Mesothelial cell of epicardium (in vitro differentiated cells): ENCODE measurements around the gene RPS6KL1. TPM values are rescaled to one million over a fixed set of nuclear protein-coding genes. Genes with fewer than 3 reads are reported as not detected.

Experiments
- DNase-seq, 2 experiments: peaks; one replicate each; pipeline ENCODE4 v3.0.0; 2021; ENCODE audit warnings: low spot score in 2 of 2; ENCODE audit not compliant: unreplicated experiment in 2 of 2
- H3K27ac Mint-ChIP-seq: 2 replicates; pipeline ENCODE4 v1.8.0; 2021; ENCODE audit warnings: mixed read lengths
- H3K27me3 Mint-ChIP-seq: 2 replicates; pipeline ENCODE4 v1.8.0; 2021; ENCODE audit warnings: low read depth, mixed read lengths
- H3K36me3 Mint-ChIP-seq: 2 replicates; pipeline ENCODE4 v1.8.0; 2021; ENCODE audit warnings: mixed read lengths
- H3K4me1 Mint-ChIP-seq: 2 replicates; pipeline ENCODE4 v1.8.0; 2021; ENCODE audit warnings: mixed read lengths
- H3K4me3 Mint-ChIP-seq: 2 replicates; pipeline ENCODE4 v1.8.0; 2021; ENCODE audit warnings: mild to moderate bottlenecking, moderate library complexity, mixed read lengths
- H3K9me3 Mint-ChIP-seq: 2 replicates; pipeline ENCODE4 v1.8.0; 2021; ENCODE audit warnings: mixed read lengths
- total RNA-seq: library from RNA; stranded (reverse); gene quantifications from 3 replicates; pipeline ENCODE4 v1.2.1, GENCODE V29; 2021
- TF ChIP-seq, protein P1 (sequence below): fragments of 200-600 bp; sonication (generic); IDR thresholded peaks from one replicate; pipeline ENCODE4 v1.5.0; 2021; ENCODE audit warnings: antibody characterized with exemption; ENCODE audit not compliant: unreplicated experiment

Gene RPS6KL1
- total RNA-seq, 1 donor from 2014 or later = 1.1 TPM

DNA sequence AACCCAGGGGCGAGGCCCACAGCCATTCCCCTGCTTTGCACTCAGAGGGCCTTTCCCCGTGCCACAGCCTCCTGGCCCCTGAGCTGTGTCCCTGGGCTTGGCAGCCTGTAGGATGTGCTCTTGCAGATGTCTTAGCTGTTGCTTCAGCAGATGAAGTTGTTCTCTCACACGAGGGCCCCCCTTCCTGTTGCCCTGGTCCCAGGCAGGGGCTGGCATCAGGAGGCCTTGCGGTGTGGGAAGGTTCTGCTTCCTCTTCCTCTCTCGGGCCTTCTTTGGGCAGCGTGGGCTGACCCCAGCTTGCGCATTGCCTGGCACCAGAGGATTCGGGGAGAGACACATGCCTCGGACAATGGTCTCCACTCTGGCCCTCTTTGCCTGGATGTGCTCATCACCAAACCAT, 59.8 kb downstream of the RPS6KL1 start:
- Mint-ChIP-seq H3K27ac (no peak overlapping the region), H3K4me1 (peaks cover 3% of the 10 kb centered on the region), H3K36me3 (no peaks in the 10 kb centered on the region), H3K9me3 (no peaks in the 10 kb centered on the region), H3K4me3 (no peak overlapping the region), H3K27me3 (peaks cover 14% of the 10 kb centered on the region)
- DNase-seq = no peak
- TF ChIP-seq, protein P1, sequence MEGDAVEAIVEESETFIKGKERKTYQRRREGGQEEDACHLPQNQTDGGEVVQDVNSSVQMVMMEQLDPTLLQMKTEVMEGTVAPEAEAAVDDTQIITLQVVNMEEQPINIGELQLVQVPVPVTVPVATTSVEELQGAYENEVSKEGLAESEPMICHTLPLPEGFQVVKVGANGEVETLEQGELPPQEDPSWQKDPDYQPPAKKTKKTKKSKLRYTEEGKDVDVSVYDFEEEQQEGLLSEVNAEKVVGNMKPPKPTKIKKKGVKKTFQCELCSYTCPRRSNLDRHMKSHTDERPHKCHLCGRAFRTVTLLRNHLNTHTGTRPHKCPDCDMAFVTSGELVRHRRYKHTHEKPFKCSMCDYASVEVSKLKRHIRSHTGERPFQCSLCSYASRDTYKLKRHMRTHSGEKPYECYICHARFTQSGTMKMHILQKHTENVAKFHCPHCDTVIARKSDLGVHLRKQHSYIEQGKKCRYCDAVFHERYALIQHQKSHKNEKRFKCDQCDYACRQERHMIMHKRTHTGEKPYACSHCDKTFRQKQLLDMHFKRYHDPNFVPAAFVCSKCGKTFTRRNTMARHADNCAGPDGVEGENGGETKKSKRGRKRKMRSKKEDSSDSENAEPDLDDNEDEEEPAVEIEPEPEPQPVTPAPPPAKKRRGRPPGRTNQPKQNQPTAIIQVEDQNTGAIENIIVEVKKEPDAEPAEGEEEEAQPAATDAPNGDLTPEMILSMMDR = no peak

DNA sequence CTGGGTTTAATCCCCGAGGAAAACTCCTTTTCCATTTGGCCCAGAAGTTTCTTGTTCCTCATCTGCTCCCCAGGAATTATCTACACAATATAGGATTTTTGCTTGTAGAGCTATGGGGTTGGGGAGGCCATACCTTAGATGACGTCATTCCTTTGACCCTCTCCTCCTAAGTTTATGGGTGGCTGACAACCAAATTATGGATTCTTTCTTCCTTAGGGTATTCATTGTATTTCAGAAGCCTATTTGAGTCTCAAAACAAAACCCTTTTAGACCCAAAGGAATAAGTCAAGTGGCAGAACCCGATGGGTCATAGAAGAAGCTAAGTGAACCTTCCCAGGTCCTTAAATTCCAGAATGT, 61.3 kb downstream of the RPS6KL1 start:
- DNase-seq = no peak
- Mint-ChIP-seq H3K36me3 (no peaks in the 10 kb centered on the region), H3K9me3 (no peaks in the 10 kb centered on the region), H3K27ac (no peak overlapping the region), H3K4me1 (peaks cover 3% of the 10 kb centered on the region), H3K4me3 (no peak overlapping the region), H3K27me3 (peaks cover 9% of the 10 kb centered on the region)
- TF ChIP-seq, protein P1 = no peak

DNA sequence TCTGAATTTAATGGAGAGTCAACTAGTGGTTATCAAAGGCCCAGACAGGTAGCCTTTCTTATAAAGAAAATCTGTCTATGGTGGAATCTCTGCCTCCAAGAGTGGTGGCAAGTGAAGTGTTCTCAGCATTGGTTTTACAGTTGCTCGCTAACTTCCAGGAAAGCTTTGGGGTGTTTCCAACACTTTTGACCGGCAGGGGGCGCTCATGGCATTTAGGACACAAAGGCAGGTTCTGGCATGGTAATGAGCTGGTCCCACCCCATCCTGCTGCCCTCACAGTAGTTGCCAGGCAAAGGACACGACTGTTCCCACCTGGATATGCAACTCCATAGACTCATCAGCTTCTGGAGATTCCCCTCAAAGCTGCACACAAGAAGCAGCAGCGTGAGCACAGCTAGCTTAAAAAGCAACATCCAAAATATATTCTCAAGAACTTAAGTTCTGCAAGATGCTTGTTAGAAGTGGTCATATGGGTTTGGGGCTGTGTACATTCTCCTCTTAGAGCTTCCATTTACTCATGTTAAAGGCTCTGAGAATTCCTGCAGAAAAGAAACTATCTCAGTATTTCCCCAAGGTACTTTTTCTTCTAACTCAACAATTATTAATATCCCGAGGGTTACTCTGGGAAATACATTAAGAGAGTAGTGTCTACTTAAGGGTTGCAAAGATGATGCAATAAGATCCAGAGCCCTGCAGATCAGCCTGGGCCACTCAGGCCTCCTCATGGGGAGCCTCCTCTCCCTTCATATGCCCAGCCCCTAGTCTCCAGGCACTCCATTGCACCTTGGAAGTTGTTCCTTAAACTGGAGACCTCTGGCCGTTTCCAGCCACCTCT, 61.9 kb downstream of the RPS6KL1 start:
- peak; percentile 80 to 93 for DNase-seq
- H3K9me3 Mint-ChIP-seq = no peaks in the 10 kb centered on the region
- TF ChIP-seq, protein P1 = peak; percentile 90
- H3K4me3 Mint-ChIP-seq = no peak overlapping the region
- peaks cover 3% of the 10 kb centered on the region for H3K27me3 Mint-ChIP-seq
- H3K27ac Mint-ChIP-seq = no peak overlapping the region
- H3K4me1 Mint-ChIP-seq = peaks cover 3% of the 10 kb centered on the region
- no peaks in the 10 kb centered on the region for H3K36me3 Mint-ChIP-seq

DNA sequence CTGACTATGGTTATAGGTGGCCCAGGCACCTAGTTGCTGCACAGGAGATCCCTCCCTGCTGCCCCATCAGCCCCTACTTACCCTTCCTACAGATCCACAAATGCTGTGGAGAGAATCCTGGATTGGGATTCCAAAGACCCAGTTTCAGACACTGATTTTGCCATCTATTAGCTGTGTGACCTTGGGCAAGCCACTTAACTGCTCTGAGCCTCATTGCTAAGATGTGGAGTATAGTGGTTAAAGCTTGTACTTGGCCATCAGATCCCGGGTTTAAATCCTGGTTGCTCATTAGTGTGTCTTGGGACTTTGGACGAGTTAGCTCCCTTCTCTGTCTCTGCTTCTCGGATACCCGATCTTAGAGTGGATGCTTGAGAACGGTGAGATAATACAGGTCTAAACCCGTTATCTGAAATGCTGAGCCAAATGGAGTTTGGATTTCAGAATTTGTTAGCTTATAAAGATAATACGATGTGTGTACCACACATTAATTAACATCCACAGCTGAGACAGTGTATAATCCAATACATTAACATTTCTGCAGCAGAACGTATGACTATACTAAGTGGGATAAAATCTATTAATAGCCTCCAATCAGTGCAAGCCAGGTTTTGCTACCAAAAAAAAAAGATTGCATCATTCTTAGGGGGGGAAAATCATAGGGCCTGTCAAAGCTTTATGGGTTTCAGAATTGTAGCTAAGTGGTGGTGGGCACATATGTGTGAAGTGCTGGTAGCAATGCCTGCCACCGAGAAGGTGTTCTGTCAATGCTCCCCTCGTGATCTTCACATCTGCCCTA, 63.1 kb downstream of the RPS6KL1 start:
- Mint-ChIP-seq H3K27me3 (peaks cover 2% of the 10 kb centered on the region), H3K27ac (no peak overlapping the region), H3K36me3 (peaks cover 2% of the 10 kb centered on the region), H3K4me3 (no peak overlapping the region), H3K4me1 (peaks cover 3% of the 10 kb centered on the region), H3K9me3 (no peaks in the 10 kb centered on the region)
- no peak for DNase-seq
- TF ChIP-seq, protein P1 = no peak

DNA sequence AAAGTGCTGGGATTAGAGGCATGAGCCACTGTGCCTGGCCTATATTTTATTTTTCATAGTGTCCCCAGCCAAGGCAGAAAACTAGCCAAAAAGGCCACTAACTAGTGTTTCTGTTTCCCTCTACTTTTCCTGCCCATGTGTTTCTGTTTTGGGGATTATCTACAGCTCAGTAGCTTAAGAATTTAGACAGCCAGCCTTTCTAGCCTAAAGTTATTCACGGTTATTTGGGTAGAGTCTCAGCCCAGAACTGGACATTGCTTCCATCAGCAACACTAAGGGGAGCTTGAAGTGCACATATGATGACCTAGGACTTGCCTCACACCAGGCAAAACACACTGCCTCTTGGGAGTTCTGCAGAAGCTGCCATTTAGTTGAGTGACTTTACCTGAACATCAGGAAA, 65.0 kb downstream of the RPS6KL1 start:
- no peak for DNase-seq
- Mint-ChIP-seq H3K27ac (no peak overlapping the region), H3K36me3 (peaks cover 2% of the 10 kb centered on the region), H3K4me1 (peaks cover 4% of the 10 kb centered on the region), H3K4me3 (no peak overlapping the region), H3K27me3 (peaks cover 2% of the 10 kb centered on the region), H3K9me3 (no peaks in the 10 kb centered on the region)
- TF ChIP-seq, protein P1 = no peak
